Right lobe of liver (tissue), 4 donors: ENCODE results near the gene GIPC2.

Experiments
- CTCF ChIP-seq, 4 donors: fragments of 200-600 bp in 3 of 4; fragments of 450-650 bp in 1 of 4; IDR thresholded peaks; one replicate each; pipeline versions ENCODE4 v1.5.1 to v1.8.0; 2016 to 2022; ENCODE audit warnings: antibody characterized with exemption in 4 of 4, mild to moderate bottlenecking in 2 of 4
- POLR2A ChIP-seq: fragments of 450-650 bp; IDR thresholded peaks from one replicate; pipeline ENCODE4 v1.6.1; 2017; ENCODE audit warnings: antibody characterized with exemption, mild to moderate bottlenecking
- donor health status: DM: no; HTN: no; CAD: no.
- donor health status: DM: no; HTN: no; CAD: no.
- donor health status: DM: no; HTN: yes; CAD: no.

- TF ChIP-seq CTCF (IDR thresholded peaks at IDR 0.05) (no peak), POLR2A (no peak)
These were observed 42.7 kb downstream of the GIPC2 start for GRCh38 chr1:78088486-78088885.
